B cell (primary cell): Measurements from ENCODE around the gene SNRPB2. TPM values are rescaled to one million over a fixed set of nuclear protein-coding genes. Genes with fewer than 3 reads are reported as not detected.

ENCODE experiments used
- ATAC-seq: fragments of 200-7000 bp; cut with Tn5 transposase; one replicate; pipeline ENCODE4 v1.10.0; 2021; ENCODE audit warnings: low read depth, mild to moderate bottlenecking, moderate number of reproducible peaks, moderate library complexity
- CTCF ChIA-PET: fragments of 350-600 bp; sonication (Branson Sonifier 250); formaldehyde crosslinking; loops from one replicate; lab custom pipeline; 2021; ENCODE audit warnings: antibody characterized with exemption, inconsistent platforms; lab: Charles Lee
- POLR2A ChIA-PET: fragments of 350-600 bp; sonication (Branson Sonifier 250); formaldehyde crosslinking; loops from one replicate; lab custom pipeline; 2021; ENCODE audit warnings: antibody characterized with exemption; lab: Charles Lee
- DNase-seq: peaks from one replicate; pipeline ENCODE4 v3.0.0; 2013
- H2AFZ ChIP-seq: 2 replicates; pipeline ENCODE4 v1.6.1; 2012; ENCODE audit warnings: mild to moderate bottlenecking, low read depth, low read length; ENCODE audit not compliant: insufficient read depth, poor library complexity, severe bottlenecking
- H3K27ac ChIP-seq, 2 donors: 1 replicate in 1 of 2; 2 replicates in 1 of 2; pipeline ENCODE4 v1.5.1; 2012 to 2013; ENCODE audit warnings: low read length in 2 of 2, mild to moderate bottlenecking in 2 of 2, moderate library complexity in 1 of 2
- H3K27me3 ChIP-seq, 4 experiments: fragments of 200-600 bp in 1 of 4; sonication (generic) in 1 of 4; replicated peaks in 1 of 4; 1 replicate in 2 of 4; 2 replicates in 2 of 4; pipeline versions ENCODE4 v1.6.1 to v1.7.0; 2013 to 2016; ENCODE audit warnings: low read length in 3 of 4, mild to moderate bottlenecking in 2 of 4, mixed read lengths in 1 of 4, moderate library complexity in 1 of 4; ENCODE audit not compliant: insufficient read depth in 4 of 4, control insufficient read depth in 3 of 4; ENCODE audit errors: control extremely low read depth in 1 of 4
- H3K36me3 ChIP-seq, 2 experiments: replicated peaks in 1 of 2; 1 replicate in 1 of 2; 2 replicates in 1 of 2; pipeline versions ENCODE4 v1.6.1 to v1.7.1; 2013; ENCODE audit warnings: low read length in 1 of 2; ENCODE audit not compliant: insufficient read depth in 2 of 2, control insufficient read depth in 1 of 2; ENCODE audit errors: control extremely low read depth in 1 of 2, extremely low read depth in 1 of 2
- H3K4me1 ChIP-seq, 2 donors: fragments of 200-600 bp in 1 of 2; sonication (generic) in 1 of 2; 1 replicate in 1 of 2; 2 replicates in 1 of 2; pipeline versions ENCODE4 v1.5.1 to v1.6.1; 2013 to 2017; ENCODE audit warnings: low read length in 2 of 2; ENCODE audit not compliant: control insufficient read depth in 2 of 2, insufficient read depth in 2 of 2
- H3K4me2 ChIP-seq: replicated peaks from 2 replicates; pipeline ENCODE3; 2012; ENCODE audit warnings: mild to moderate bottlenecking, low read depth, low read length; ENCODE audit not compliant: poor library complexity, severe bottlenecking
- H3K4me3 ChIP-seq, 5 experiments: fragments of 200-600 bp in 1 of 5; sonication (generic) in 1 of 5; 1 replicate in 3 of 5; 2 replicates in 2 of 5; pipeline versions ENCODE4 v1.5.1 to v1.7.0; 2011 to 2016; ENCODE audit warnings: low read length in 4 of 5, mild to moderate bottlenecking in 4 of 5, low read depth in 2 of 5, control low read depth in 1 of 5, moderate library complexity in 1 of 5; ENCODE audit not compliant: insufficient read depth in 1 of 5; ENCODE audit errors: control extremely low read depth in 1 of 5, extremely low read depth in 1 of 5
- H3K79me2 ChIP-seq: fragments of 200-600 bp; sonication (generic); one replicate; pipeline ENCODE4 v1.6.0; 2016; ENCODE audit warnings: low read length; ENCODE audit not compliant: control insufficient read depth, insufficient read depth
- H3K9ac ChIP-seq: fragments of 200-600 bp; sonication (generic); 2 replicates; pipeline ENCODE4 v1.6.1; 2017; ENCODE audit warnings: mild to moderate bottlenecking, low read length, moderate library complexity
- H3K9me3 ChIP-seq, 3 donors: one replicate each; pipeline versions ENCODE4 v1.6.1 to v1.7.1; 2013; ENCODE audit warnings: low read length in 2 of 3; ENCODE audit not compliant: control insufficient read depth in 2 of 3, insufficient read depth in 1 of 3; ENCODE audit errors: control extremely low read depth in 1 of 3
- H4K20me1 ChIP-seq: 2 replicates; pipeline ENCODE4 v1.6.0; 2012; ENCODE audit warnings: mild to moderate bottlenecking, low read length; ENCODE audit not compliant: insufficient read depth, control insufficient read depth, poor library complexity, severe bottlenecking
- H3K27ac Mint-ChIP-seq: one replicate; pipeline ENCODE4 v1.8.0; 2021; ENCODE audit warnings: mixed read lengths
- H3K27me3 Mint-ChIP-seq: one replicate; pipeline ENCODE4 v1.8.0; 2021; ENCODE audit warnings: mixed read lengths
- H3K4me1 Mint-ChIP-seq: one replicate; pipeline ENCODE4 v1.8.0; 2021; ENCODE audit warnings: mixed read lengths
- H3K4me3 Mint-ChIP-seq: one replicate; pipeline ENCODE4 v1.8.0; 2021; ENCODE audit warnings: mixed read lengths
- H3K9me3 Mint-ChIP-seq: one replicate; pipeline ENCODE4 v1.8.0; 2022; ENCODE audit warnings: mixed read lengths; ENCODE audit not compliant: insufficient read depth
- CTCF ChIP-seq: fragments of 200-600 bp; IDR thresholded peaks from one replicate; pipeline ENCODE4 v1.8.0; 2022; ENCODE audit warnings: antibody characterized with exemption, mild to moderate bottlenecking
- EZH2 ChIP-seq: IDR thresholded peaks from 2 replicates; pipeline ENCODE4 v1.6.1; 2012; ENCODE audit warnings: borderline replicate concordance, low read depth, mild to moderate bottlenecking, moderate library complexity, low read length; ENCODE audit not compliant: insufficient read depth, poor library complexity, severe bottlenecking
- WGBS: methylation state at CpG from one replicate; pipeline ENCODE4 v1.1.5; 2013; ENCODE audit warnings: missing lambda C conversion rate; ENCODE audit not compliant: insufficient coverage; 5-methylcytosine and 5-hydroxymethylcytosine counted together
- intact Hi-C: fragments of 100-400 bp; cut with micrococcal nuclease; formaldehyde crosslinking; loops from one replicate; pipeline ENCODE4 v1.10.0; 2022
- polyA plus RNA-seq: library from polyadenylated mRNA; depleted of rRNA; stranded (reverse); fragments of >200 nt; gene quantifications from 2 replicates; pipeline ENCODE4 v1.2.3, GENCODE V29; 2012
- total RNA-seq, 2 donors: library from RNA; stranded (reverse); fragments of 120-200 nt in 1 of 2; gene quantifications; 1 replicate in 1 of 2; 2 replicates in 1 of 2; pipeline versions ENCODE4 v1.2.3 to v1.2.4, GENCODE V29; 2013 to 2022

SNRPB2 gene
- total and polyA plus RNA-seq, 2 donors (not counting 1 experiment from before 2014, with no cell fraction given), result 22.4 to 38.3 TPM

GRCh38 chr20:16732506-16733152 lies 2.8 kb downstream of the SNRPB2 start:
- intact Hi-C loops, result no loop called here
- no peak overlapping the region for H3K27ac Mint-ChIP-seq
- H3K36me3 ChIP-seq, result peaks cover 25 to 56% of the 10 kb centered on the region in 2 experiments

More at GRCh38 chr20:16732506-16733152, 2.8 kb downstream of the SNRPB2 start:
- Histone ChIP-seq H4K20me1 (peaks cover 41% of the 10 kb centered on the region), H3K27ac (no peak overlapping the region), H3K9me3 (peaks cover 0 to 8% (median 7%) of the 10 kb centered on the region in 3 donors), H3K27me3 (peaks cover 0 to 13% (median 4%) of the 10 kb centered on the region in 4 experiments), H3K79me2 (peaks cover 24% of the 10 kb centered on the region), H3K9ac (no peak overlapping the region), H3K4me1 (peaks cover 16 to 20% of the 10 kb centered on the region in 2 donors), H3K4me2 (no peak overlapping the region), H2AFZ (no peak overlapping the region), H3K4me3 (no peak overlapping the region)
- WGBS, result 93% methylated on average over 4 of the region's 4 CpGs
- ChIA-PET POLR2A (no interaction called here), CTCF (no interaction called here)
- Mint-ChIP-seq H3K9me3 (peaks cover 4% of the 10 kb centered on the region), H3K4me3 (no peak overlapping the region), H3K27me3 (peaks cover 7% of the 10 kb centered on the region), H3K4me1 (peaks cover 39% of the 10 kb centered on the region)
- DNase-seq (no peak), ATAC-seq (no peak)
- TF ChIP-seq CTCF (no peak), EZH2 (no peak)
